UCSD-AML1 (cell line): ENCODE measurements around the gene TAS2R4.
"Not testable (repeated sequence)": the region's sequence is repeated elsewhere in the genome, so short reads cannot be mapped to it uniquely, and the experiment has no call there.

Experiments used
- DNase-seq: peaks from one replicate; lab custom pipeline; 2025; ENCODE audit not compliant: unreplicated experiment; lab: John Stamatoyannopoulos, UW

The TAS2R4 gene

GRCh38 chr7:141776374-141776773 lies at the start of gene TAS2R4:
Gene TAS2R4, plus strand, starts transcription at chr7:141776674. Its CDS starts 1,815 bp downstream, at chr7:141778489.
- DNase-seq = no peak

- DNase-seq = no peak
These were observed 47.5 kb upstream of the TAS2R4 start for GRCh38 chr7:141729020-141729419.

- no peak for DNase-seq
These were observed 44.9 kb upstream of the TAS2R4 start for GRCh38 chr7:141731476-141732149.

- peak; percentile 7 for DNase-seq
These were observed 39.2 kb upstream of the TAS2R4 start for GRCh38 chr7:141737118-141737835.

GRCh38 chr7:141737836-141738591 lies 38.5 kb upstream of the TAS2R4 start, which contains the start of gene SSBP1:
Gene SSBP1, plus strand, starts transcription at chr7:141738358. Its CDS starts 809 bp downstream, at chr7:141739167.
- peak; percentile 85 for DNase-seq

- DNase-seq = no peak
These were observed 37.9 kb upstream of the TAS2R4 start for GRCh38 chr7:141738592-141739013.

- no peak for DNase-seq
These were observed 37.2 kb upstream of the TAS2R4 start for GRCh38 chr7:141739250-141739649.

GRCh38 chr7:141742229-141742628 lies 34.2 kb upstream of the TAS2R4 start:
- no peak for DNase-seq

GRCh38 chr7:141744131-141744530 lies 32.3 kb upstream of the TAS2R4 start:
- DNase-seq = no peak

- DNase-seq = no peak
These were observed 28.1 kb upstream of the TAS2R4 start for GRCh38 chr7:141748396-141748795.

- not testable (repeated sequence) for DNase-seq
These were observed 24.6 kb upstream of the TAS2R4 start for GRCh38 chr7:141751904-141752303.

GRCh38 chr7:141752634-141753033 lies 23.8 kb upstream of the TAS2R4 start:
- no peak for DNase-seq

GRCh38 chr7:141754939-141755338 lies 21.5 kb upstream of the TAS2R4 start:
- DNase-seq = peak; percentile 5

- no peak for DNase-seq
These were observed 12.7 kb upstream of the TAS2R4 start, which contains the start of gene TAS2R3 for GRCh38 chr7:141763797-141764196. Gene TAS2R3, plus strand, starts transcription at chr7:141764097. Its CDS starts 62 bp downstream, at chr7:141764159.

GRCh38 chr7:141770083-141770583 lies 6.3 kb upstream of the TAS2R4 start:
- DNase-seq = not testable (repeated sequence)

GRCh38 chr7:141785706-141786552 lies 9.5 kb downstream of the TAS2R4 start:
- no peak for DNase-seq

GRCh38 chr7:141788296-141788695 lies 11.8 kb downstream of the TAS2R4 start:
- no peak for DNase-seq

- no peak for DNase-seq
These were observed 13.4 kb downstream of the TAS2R4 start, which contains the start of gene TAS2R5 for GRCh38 chr7:141789917-141790316. Gene TAS2R5, plus strand, starts transcription at chr7:141790217. Its CDS starts 145 bp downstream, at chr7:141790362.

GRCh38 chr7:141792526-141792925 lies 16.1 kb downstream of the TAS2R4 start:
- no peak for DNase-seq

GRCh38 chr7:141820067-141820466 lies 43.6 kb downstream of the TAS2R4 start:
- no peak for DNase-seq
